Calu3 (cell line): ENCODE data around the gene ZNF579. TPM values are rescaled to one million over a fixed set of nuclear protein-coding genes. Genes with fewer than 3 reads are reported as not detected.

Experiments
- Bru-seq: library from RNA; stranded (reverse); fragments of 400-500 nt; gene quantifications from one replicate; lab custom pipeline; 2021; lab: Mats Ljungman, UMichigan
- BruChase-seq, 2 experiments: library from RNA; stranded (reverse); fragments of 400-500 nt; gene quantifications; one replicate each; lab custom pipeline; 2021; lab: Mats Ljungman, UMichigan
- BruUV-seq: library from RNA; stranded (reverse); fragments of 400-500 nt; replicated peaks from 2 replicates; lab custom pipeline; 2021; lab: Mats Ljungman, UMichigan
- CTCF ChIA-PET: fragments of 300-600 bp; sonication (Branson Sonifier 250); formaldehyde crosslinking; loops from one replicate; lab custom pipeline; 2022; ENCODE audit warnings: antibody characterized with exemption; lab: Charles Lee
- DNase-seq: peaks from one replicate; pipeline ENCODE4 v3.0.0; 2022
- H3K27ac Mint-ChIP-seq: one replicate; pipeline ENCODE4 v1.8.0; 2022; ENCODE audit warnings: mixed read lengths; ENCODE audit not compliant: unreplicated experiment
- H3K27me3 Mint-ChIP-seq: one replicate; pipeline ENCODE4 v1.8.0; 2022; ENCODE audit warnings: mixed read lengths; ENCODE audit not compliant: unreplicated experiment
- H3K36me3 Mint-ChIP-seq: one replicate; pipeline ENCODE4 v1.8.0; 2022; ENCODE audit warnings: mild to moderate bottlenecking, moderate library complexity, mixed read lengths; ENCODE audit not compliant: insufficient read depth, unreplicated experiment
- H3K4me1 Mint-ChIP-seq: one replicate; pipeline ENCODE4 v1.8.0; 2022; ENCODE audit warnings: mild to moderate bottlenecking, low read depth, mixed read lengths; ENCODE audit not compliant: unreplicated experiment
- H3K4me3 Mint-ChIP-seq: one replicate; pipeline ENCODE4 v1.8.0; 2022; ENCODE audit warnings: mild to moderate bottlenecking, low read depth, moderate library complexity, mixed read lengths; ENCODE audit not compliant: unreplicated experiment
- H3K9me3 Mint-ChIP-seq: one replicate; pipeline ENCODE4 v1.8.0; 2022; ENCODE audit warnings: low read depth, mixed read lengths; ENCODE audit not compliant: unreplicated experiment
- intact Hi-C: fragments of 100-400 bp; cut with micrococcal nuclease; formaldehyde crosslinking; loops from one replicate; pipeline ENCODE4 v1.10.0; 2022; ENCODE audit not compliant: unreplicated experiment
- long read RNA-seq: library from polyadenylated mRNA; stranded (forward); transcript quantifications from one replicate; pipeline ENCODE4 v2.0.0, GENCODE V29; 2022
- total RNA-seq: library from RNA; stranded (reverse); gene quantifications from 2 replicates; pipeline ENCODE4 v1.2.3, GENCODE V29; 2022
- TF ChIP-seq, protein P1 (sequence below): fragments of 200-600 bp; IDR thresholded peaks from one replicate; pipeline ENCODE4 v1.8.0; 2022; ENCODE audit warnings: antibody characterized with exemption; ENCODE audit not compliant: unreplicated experiment

ZNF579 gene, protein sequence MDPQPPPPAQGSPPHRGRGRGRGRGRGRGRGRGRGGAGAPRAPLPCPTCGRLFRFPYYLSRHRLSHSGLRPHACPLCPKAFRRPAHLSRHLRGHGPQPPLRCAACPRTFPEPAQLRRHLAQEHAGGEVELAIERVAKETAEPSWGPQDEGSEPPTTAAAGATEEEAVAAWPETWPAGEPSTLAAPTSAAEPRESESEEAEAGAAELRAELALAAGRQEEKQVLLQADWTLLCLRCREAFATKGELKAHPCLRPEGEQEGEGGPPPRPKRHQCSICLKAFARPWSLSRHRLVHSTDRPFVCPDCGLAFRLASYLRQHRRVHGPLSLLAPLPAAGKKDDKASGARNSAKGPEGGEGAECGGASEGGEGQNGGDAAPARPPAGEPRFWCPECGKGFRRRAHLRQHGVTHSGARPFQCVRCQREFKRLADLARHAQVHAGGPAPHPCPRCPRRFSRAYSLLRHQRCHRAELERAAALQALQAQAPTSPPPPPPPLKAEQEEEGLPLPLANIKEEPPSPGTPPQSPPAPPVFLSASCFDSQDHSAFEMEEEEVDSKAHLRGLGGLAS
- total RNA-seq (29.8 and 33.4 TPM in 2 replicates), Bru-seq, nascent RNA (percentile 61 among the genes with signal in this experiment), BruChase-seq, experiment 1, labeled RNA remaining after a 6-hour chase (percentile 72 among the genes with signal in this experiment), BruChase-seq, experiment 2, labeled RNA remaining after a 2-hour chase (percentile 82 among the genes with signal in this experiment)
- long read RNA-seq, transcript ZNF579-201 (2 exons, 2,899 nt): major isoform, 8 of 15 reads
- long read RNA-seq, partial matches to known transcripts: 0 of 15 reads
- long read RNA-seq, other reads (novel, unspliced or antisense): 7 of 15 reads

DNA sequence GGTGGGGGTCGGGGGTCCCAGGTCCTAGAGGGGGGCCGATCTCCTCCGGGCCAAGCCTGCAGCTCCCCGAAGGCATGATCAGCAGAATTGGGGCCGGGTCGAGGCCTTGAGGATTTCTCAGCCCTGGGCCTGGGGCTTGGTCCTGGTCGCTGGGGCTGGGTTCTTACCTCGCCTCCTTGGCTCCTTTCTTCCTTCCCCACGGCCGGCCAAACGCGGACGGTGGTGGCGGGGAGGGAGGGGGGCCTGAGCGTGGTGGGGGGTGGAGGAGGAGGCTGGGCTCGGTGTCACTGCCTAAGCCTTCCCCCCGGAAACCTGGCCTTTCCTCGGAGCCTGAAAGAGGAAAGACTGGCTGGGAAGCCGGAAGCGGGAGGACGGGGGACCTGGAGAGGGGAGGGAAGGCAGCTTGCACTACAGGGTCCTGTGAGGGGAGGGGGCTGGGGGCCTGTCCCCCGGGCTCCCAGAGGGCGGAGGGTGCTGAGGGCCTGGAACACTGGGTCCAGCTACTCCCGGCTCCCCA, at the start of gene ZNF579:
Gene ZNF579 (minus strand): TSS at position 221 of the 517 bp plus-strand sequence. CDS start 1,209 bp downstream, outside the sequence.
- H3K4me3 Mint-ChIP-seq: peak within 1 kb of the TSS; percentile 80
- H3K36me3 Mint-ChIP-seq: peaks cover 28% of the 10 kb centered on the region
- H3K27ac Mint-ChIP-seq: peak within 1 kb of the TSS; percentile 52
- TF ChIP-seq, protein P1, sequence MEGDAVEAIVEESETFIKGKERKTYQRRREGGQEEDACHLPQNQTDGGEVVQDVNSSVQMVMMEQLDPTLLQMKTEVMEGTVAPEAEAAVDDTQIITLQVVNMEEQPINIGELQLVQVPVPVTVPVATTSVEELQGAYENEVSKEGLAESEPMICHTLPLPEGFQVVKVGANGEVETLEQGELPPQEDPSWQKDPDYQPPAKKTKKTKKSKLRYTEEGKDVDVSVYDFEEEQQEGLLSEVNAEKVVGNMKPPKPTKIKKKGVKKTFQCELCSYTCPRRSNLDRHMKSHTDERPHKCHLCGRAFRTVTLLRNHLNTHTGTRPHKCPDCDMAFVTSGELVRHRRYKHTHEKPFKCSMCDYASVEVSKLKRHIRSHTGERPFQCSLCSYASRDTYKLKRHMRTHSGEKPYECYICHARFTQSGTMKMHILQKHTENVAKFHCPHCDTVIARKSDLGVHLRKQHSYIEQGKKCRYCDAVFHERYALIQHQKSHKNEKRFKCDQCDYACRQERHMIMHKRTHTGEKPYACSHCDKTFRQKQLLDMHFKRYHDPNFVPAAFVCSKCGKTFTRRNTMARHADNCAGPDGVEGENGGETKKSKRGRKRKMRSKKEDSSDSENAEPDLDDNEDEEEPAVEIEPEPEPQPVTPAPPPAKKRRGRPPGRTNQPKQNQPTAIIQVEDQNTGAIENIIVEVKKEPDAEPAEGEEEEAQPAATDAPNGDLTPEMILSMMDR: no peak
- H3K9me3 Mint-ChIP-seq: no peaks in the 10 kb centered on the region
- BruUV-seq: no TSS peak
- CTCF ChIA-PET: interaction anchor here (0.6 to 1.5 kb wide), 2 partner anchors 14 to 18 kb away, joined by 4 read pairs; partner anchors contain the start of gene FIZ1
- peak; percentile 95 for DNase-seq
- peaks cover 11% of the 10 kb centered on the region for H3K27me3 Mint-ChIP-seq
- H3K4me1 Mint-ChIP-seq: peaks cover 29% of the 10 kb centered on the region
- intact Hi-C loops: loop anchor here (5.0 kb wide), 1 partner anchor 33 kb away; the partner anchor contains the start of gene SBK3

DNA sequence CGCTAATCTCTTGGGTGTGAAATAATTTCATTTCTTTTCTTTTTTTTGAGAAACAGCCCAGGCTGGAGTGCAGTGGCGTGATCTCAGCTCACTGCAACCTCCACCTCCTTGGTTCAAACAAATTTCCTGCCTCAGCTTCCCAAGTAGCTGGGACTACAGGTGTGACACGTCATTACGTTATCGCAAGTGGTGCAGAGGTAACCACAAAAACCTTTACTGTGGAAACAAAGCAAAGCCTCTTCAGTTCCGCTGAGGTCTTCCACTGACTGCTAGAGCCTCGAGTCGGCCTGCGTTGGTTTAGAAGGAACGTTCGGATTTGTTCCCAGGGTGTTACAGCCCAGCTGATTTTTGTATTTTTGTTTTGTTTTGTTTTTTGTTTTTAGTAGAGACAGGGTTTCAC, 45.7 kb upstream of the ZNF579 start:
- no peak for DNase-seq
- CTCF ChIA-PET: interaction anchor here (0.6 to 1.3 kb wide), 3 partner anchors 8 to 485 kb away, joined by 3 to 4 read pairs (median 4); partner anchors contain the start of gene FIZ1
- TF ChIP-seq, protein P1: no peak
- Mint-ChIP-seq H3K9me3 (no peaks in the 10 kb centered on the region), H3K27me3 (no peaks in the 10 kb centered on the region), H3K4me3 (no peak overlapping the region), H3K36me3 (peaks cover 19% of the 10 kb centered on the region), H3K4me1 (peaks cover 21% of the 10 kb centered on the region), H3K27ac (no peak overlapping the region)
- intact Hi-C loops: no loop called here
- BruUV-seq: no TSS peak

DNA sequence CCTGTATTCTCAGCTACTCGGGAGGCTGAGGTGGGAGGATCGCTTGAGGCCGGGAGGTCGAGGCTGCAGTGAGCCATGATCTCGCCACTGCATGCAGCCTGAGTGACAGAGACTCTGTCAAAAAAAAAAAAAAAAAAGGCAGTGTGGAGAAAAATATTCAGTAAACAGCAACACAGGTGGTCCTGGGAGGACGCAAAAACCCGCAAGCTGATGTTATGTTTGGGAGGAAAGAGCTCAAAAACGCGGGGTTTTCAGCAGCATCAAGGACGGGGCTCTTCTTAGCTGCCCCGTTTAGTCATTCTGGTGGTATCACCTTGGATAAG, 44.3 kb upstream of the ZNF579 start:
- no peaks in the 10 kb centered on the region for H3K9me3 Mint-ChIP-seq
- peaks cover 19% of the 10 kb centered on the region for H3K4me1 Mint-ChIP-seq
- DNase-seq: no peak
- TSS peak; percentile 64 for BruUV-seq
- H3K4me3 Mint-ChIP-seq: peak overlapping the region; percentile 92
- H3K27me3 Mint-ChIP-seq: no peaks in the 10 kb centered on the region
- peaks cover 30% of the 10 kb centered on the region for H3K36me3 Mint-ChIP-seq
- CTCF ChIA-PET: interaction anchor here (0.6 to 1.6 kb wide), 18 partner anchors 7 to 1436 kb away, joined by 3 to 16 read pairs (median 4); partner anchors contain the start of genes FIZ1 and MBOAT7
- H3K27ac Mint-ChIP-seq: peak overlapping the region; percentile 95
- intact Hi-C loops: no loop called here
- TF ChIP-seq, protein P1: no peak
